Muscle of back (tissue), 11 donors: Measurements from ENCODE around the gene CXCL17. TPM values are rescaled to one million over a fixed set of nuclear protein-coding genes. Genes with fewer than 3 reads are reported as not detected.
"Not testable (repeated sequence)": the region's sequence is repeated elsewhere in the genome, so short reads cannot be mapped to it uniquely, and the experiment has no call there.

Source experiments
- DNase-seq, 3 donors: peaks; one replicate each; pipeline versions ENCODE4 v3.0.0 to v3.0.0-alpha.2; 2013
- polyA plus RNA-seq, 10 donors: library from polyadenylated mRNA; unstranded; fragments of 120-200 nt; gene quantifications; one replicate each; pipeline ENCODE4 v1.2.1, GENCODE V29; 2013; ENCODE audit not compliant: insufficient read length in 10 of 10

The CXCL17 gene
- polyA plus RNA-seq, 10 donors: 0.79 TPM; not detected in 9

DNA sequence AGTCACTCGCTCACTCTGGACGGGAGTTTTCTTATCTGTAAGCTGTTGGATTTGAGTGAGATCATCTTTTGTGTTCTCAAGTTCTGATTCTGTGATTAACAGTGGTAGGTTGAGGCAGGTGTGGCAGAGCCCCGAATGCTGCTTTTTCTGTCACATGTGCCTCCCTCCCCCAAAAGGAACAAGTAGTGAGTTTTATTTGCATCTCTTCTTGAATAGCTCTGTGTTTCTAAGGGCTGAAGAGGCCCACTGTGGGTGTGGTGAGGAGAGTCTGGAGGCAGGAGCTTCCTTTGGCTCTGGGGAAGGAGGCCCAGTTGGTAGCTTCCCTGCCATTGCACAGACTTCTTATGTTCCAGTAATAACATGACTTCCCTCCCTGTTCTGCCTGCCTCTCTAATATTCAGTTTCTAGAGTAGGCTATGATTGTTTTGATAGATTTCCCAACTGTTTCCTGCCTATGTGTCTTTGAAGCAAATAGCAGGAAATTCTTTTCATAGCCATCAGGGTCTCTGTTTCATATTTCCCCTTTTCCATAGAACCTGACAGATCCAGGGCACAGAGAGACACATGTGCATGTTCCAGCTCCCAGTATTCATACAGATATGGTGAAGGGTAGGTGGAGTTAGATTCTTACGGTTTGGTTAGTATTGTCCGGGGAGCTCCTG is 23.9 kb upstream of the CXCL17 start:
- peak in 1 of 3 donors; percentile 22 for DNase-seq

GRCh38 chr19:42465827-42466280 is 23.1 kb upstream of the CXCL17 start:
- no peak for DNase-seq

GRCh38 chr19:42461700-42462324 is 19.1 kb upstream of the CXCL17 start:
- DNase-seq: no peak

DNA sequence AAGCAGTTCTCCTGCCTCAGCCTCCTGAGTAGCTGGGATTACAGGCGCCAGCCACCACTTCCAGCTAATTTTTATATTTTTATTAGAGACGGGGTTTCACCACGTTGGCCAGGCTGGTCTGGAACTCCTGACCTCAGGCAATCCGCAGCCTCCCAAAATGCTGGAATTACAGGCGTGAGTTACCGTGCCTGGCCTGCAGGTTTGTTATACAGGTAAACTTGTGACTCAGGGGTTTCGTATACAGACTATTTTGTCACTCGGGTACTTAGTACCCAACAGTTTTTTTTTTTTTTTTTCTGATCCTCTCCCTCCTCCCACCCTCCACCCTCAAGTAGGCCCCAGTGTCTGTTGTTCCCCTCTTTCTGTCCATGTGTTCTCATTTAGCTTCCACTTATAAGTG is 18.5 kb upstream of the CXCL17 start:
- not testable (repeated sequence) for DNase-seq

DNA sequence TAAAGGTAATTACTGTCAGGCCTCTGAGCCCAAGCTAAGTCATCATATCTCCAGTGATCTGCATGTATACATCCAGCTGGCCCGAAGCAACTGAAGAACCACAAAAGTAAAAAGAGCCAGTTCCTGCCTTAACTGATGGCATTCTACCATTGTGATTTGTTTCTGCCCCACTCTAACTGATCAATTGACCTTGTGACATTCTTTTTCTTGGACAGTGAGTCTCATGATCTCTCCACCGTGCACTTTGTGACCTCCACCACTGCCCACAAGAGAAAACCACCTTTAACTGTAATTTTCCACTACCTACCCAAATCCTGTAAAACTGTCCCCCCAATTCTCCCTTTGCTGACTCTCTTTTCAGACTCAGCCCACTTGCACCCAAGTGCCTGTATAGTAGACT is 17.2 kb upstream of the CXCL17 start:
- DNase-seq: no peak

GRCh38 chr19:42455621-42456081 is 12.9 kb upstream of the CXCL17 start:
- no peak for DNase-seq

GRCh38 chr19:42455086-42455485 is 12.3 kb upstream of the CXCL17 start:
- DNase-seq: no peak

GRCh38 chr19:42452590-42452989 is 9.8 kb upstream of the CXCL17 start:
- DNase-seq: no peak

DNA sequence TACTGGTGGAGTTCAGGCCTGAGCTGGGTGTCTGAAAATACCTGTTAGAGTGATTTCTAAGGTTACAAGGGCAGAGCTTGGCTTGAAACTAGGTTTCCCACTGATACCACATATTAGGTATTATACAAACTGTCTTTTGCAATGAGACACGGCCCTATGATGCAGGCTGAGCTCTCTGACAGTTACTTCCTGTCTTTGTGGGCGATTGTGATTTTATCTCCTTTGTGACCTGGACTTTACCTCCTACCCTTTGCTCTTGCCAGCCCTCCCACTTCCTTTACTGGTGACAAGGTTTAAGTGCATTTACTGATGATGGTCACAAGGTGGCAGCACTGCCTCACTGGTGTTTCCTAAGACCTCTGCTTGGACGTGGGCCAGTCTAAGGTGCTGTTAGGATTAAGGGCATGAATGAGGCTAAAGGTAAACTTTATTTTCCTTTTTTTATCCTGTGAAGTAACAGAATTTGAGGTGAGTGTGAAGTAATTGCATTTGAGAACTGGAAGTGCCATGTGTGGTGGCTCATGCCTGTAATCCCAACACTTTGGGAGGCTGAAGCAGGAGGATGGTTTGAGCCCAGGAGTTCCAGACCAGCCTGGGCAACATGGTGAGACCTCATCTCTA is 7.7 kb upstream of the CXCL17 start:
- peak; percentile 59 to 81 (median 79) for DNase-seq

GRCh38 chr19:42448306-42448705 is 5.6 kb upstream of the CXCL17 start:
- DNase-seq: not testable (repeated sequence)

DNA sequence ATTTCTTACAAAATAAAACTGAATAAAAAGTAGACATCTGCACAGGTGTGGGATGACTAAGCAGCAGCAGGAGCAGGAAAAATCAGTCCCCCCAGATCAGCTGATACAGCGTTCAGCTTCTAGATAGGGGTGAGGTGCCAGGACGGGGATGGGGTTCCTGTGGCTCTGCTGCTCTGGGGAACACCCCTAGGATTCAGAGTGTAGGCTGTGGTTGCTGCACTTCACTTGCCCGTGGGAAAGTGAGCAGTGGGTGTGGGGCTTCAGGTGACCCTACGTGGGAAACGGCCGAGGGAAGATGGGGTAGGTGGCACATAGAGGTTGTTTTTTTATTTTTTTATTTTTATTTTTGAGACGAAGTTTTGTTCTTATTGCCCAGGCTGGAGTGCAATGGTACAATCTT is 3.2 kb upstream of the CXCL17 start:
- no peak for DNase-seq

DNA sequence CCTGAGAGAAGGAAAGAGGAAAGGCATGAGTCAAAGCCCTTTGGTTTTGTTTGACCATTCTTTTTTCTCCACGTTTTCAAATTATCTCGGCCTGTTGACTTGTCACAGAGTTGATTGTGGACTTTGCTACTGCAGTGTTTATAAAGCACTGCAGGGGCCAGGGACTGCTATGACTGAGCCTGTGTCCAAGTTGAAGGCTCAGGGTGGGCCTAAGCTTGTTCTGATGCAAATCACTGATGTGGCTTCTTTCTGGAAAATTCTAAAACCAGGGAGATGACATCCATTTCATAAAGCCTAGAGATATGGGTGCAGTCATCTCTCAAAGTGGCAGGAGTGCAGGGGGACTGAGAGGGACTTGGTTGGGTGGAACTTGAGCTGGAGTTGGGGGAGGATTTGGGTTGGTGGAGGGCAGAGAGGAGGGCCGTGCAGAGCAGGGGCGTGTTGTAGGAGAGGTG is 1.2 kb upstream of the CXCL17 start:
- no peak for DNase-seq

- DNase-seq: no peak
Measured at GRCh38 chr19:42441049-42441445, 1.7 kb downstream of the CXCL17 start.

- peak; percentile 33 to 65 (median 59) for DNase-seq
Measured at GRCh38 chr19:42440357-42441048, 2.2 kb downstream of the CXCL17 start.

DNA sequence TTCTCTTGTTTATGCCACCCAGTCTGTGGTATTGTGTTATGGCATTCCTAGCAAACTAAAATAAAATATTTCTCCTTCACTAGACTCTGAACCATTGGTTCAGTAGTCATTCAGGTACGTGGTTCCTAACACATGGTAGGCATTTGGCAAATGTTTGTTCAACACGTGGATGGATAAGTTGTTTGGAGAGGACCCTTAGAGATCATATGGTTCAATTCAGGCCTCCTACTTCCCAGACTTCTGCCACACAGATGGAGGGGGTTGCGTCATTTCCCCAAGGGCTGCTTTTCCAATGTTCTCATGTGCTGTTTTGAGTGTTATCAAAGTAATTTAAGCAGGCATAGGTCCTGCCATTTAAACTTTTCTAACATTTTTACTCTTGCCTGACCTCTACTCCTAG is 6.7 kb downstream of the CXCL17 start:
- DNase-seq: peak in 2 of 3 donors; percentile 21 to 50

- DNase-seq: no peak
Measured at GRCh38 chr19:42435316-42435715, 7.4 kb downstream of the CXCL17 start.

GRCh38 chr19:42433503-42434260 is 9.1 kb downstream of the CXCL17 start:
- DNase-seq: peak; percentile 34 to 73 (median 63)

DNA sequence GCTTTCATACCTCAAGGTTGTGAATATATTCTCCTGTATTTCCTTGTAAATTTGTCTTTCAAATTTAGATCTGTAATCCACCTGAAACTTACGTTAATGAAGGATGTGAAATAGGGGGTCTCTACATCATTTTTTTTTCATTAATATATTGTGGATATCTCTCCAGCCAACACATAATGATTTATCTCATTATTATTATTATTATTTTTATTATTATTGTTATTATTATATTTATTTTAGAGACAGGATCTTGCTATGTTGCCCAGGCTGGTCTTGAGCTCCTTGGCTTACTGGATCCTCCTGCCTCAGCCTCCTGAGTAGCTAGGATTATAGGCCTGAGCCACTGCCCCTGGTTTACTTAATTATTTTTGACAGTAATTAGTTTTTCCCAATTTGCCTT is 11.3 kb downstream of the CXCL17 start:
- DNase-seq: no peak

GRCh38 chr19:42428676-42429075 is 14.1 kb downstream of the CXCL17 start:
- DNase-seq: no peak

GRCh38 chr19:42427313-42427712 is 15.4 kb downstream of the CXCL17 start, which contains the start of gene LIPE:
Gene LIPE (minus strand): TSS chr19:42427388. CDS start chr19:42427149, 239 bp downstream.
- DNase-seq: no peak

DNA sequence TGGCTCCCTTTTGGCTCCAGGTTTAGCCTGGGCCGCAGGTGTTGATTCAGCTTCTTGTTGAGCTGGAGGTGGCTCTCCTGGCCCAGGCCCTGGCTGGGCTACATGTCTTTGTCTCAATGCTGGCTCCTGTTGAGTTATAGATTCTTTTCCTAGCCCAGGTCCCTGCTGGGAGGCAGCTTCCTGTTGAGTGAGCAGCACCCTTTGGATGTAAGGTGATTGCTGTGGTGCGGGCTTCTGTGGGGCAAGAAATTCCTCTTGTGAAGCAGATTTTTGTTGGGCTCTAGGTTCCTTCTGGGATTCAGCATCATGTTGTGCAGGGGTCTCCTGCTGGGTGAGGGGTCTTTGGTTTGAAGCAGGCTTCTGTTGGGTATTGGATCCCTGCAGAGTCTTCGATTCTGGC is 16.1 kb downstream of the CXCL17 start:
- DNase-seq: no peak
